Panc1 (cell line): ENCODE data around the gene STIL. TPM values are rescaled to one million over a fixed set of nuclear protein-coding genes. Genes with fewer than 3 reads are reported as not detected.

Experiments
- ATAC-seq: fragments of 200-7000 bp; cut with Tn5 transposase; 2 replicates; pipeline ENCODE4 v1.9.1; 2020; ENCODE audit warnings: mild to moderate bottlenecking, moderate library complexity
- BruUV-seq: library from RNA; stranded (reverse); fragments of 400-500 nt; replicated peaks from 2 replicates; lab custom pipeline; 2021; lab: Mats Ljungman, UMichigan
- CTCF ChIA-PET: fragments of 300-600 bp; sonication (Branson Sonifier 250); formaldehyde crosslinking; loops from one replicate; lab custom pipeline; 2022; ENCODE audit warnings: antibody characterized with exemption; lab: Charles Lee
- POLR2A ChIA-PET: fragments of 300-600 bp; sonication (Branson Sonifier 250); formaldehyde crosslinking; loops from one replicate; lab custom pipeline; 2022; ENCODE audit warnings: antibody characterized with exemption; lab: Charles Lee
- DNase-seq: peaks from one replicate; pipeline ENCODE4 v3.0.0-alpha.2; 2010; ENCODE audit warnings: low read depth, low spot score
- H3K27ac ChIP-seq: 2 replicates; pipeline ENCODE4 v1.5.1; 2011; ENCODE audit warnings: mild to moderate bottlenecking, low read length, inconsistent platforms
- H3K27me3 ChIP-seq: fragments of 200-500 bp; sonication (Bioruptor generic); 2 replicates; pipeline ENCODE4 v1.6.0; 2014; ENCODE audit warnings: low read length, inconsistent platforms; ENCODE audit not compliant: control insufficient read depth, insufficient read depth
- H3K36me3 ChIP-seq: fragments of 200-500 bp; sonication (Bioruptor generic); 2 replicates; pipeline ENCODE4 v1.5.1; 2014; ENCODE audit warnings: inconsistent platforms, mild to moderate bottlenecking, low read length, moderate library complexity; ENCODE audit not compliant: control insufficient read depth, insufficient read depth
- H3K4me1 ChIP-seq: 2 replicates; pipeline ENCODE4 v1.5.1; 2011; ENCODE audit warnings: inconsistent platforms, mild to moderate bottlenecking, low read length, moderate library complexity; ENCODE audit not compliant: control insufficient read depth, insufficient read depth
- H3K4me3 ChIP-seq, 2 experiments: 2 replicates each; pipeline ENCODE4 v1.5.1; 2011 to 2012; ENCODE audit warnings: low read depth in 2 of 2, low read length in 2 of 2, mild to moderate bottlenecking in 2 of 2, inconsistent platforms in 1 of 2, moderate library complexity in 1 of 2
- H3K9me3 ChIP-seq: fragments of 200-500 bp; sonication (Bioruptor generic); 2 replicates; pipeline ENCODE4 v1.5.1; 2014; ENCODE audit warnings: low read depth, mild to moderate bottlenecking, inconsistent platforms, low read length, moderate library complexity; ENCODE audit not compliant: control insufficient read depth, insufficient read depth
- POLR2AphosphoS5 ChIP-seq: IDR thresholded peaks from 2 replicates; pipeline ENCODE4 v1.6.1; 2012; ENCODE audit warnings: mild to moderate bottlenecking, low read depth, low read length, moderate library complexity
- REST ChIP-seq, 2 experiments: IDR thresholded peaks; 2 replicates each; pipeline ENCODE4 v1.6.1; 2011 to 2012; ENCODE audit warnings: low read depth in 2 of 2, control low read depth in 1 of 2, low read length in 1 of 2, mild to moderate bottlenecking in 1 of 2, moderate library complexity in 1 of 2; ENCODE audit not compliant: insufficient read depth in 1 of 2
- SIN3A ChIP-seq: IDR thresholded peaks from 2 replicates; pipeline ENCODE4 v1.6.1; 2012; ENCODE audit warnings: low read depth, mild to moderate bottlenecking, low read length, moderate library complexity, borderline replicate concordance; ENCODE audit not compliant: insufficient read depth
- TCF7L2 ChIP-seq: IDR thresholded peaks from 2 replicates; pipeline ENCODE4 v1.6.1; 2011; ENCODE audit warnings: mild to moderate bottlenecking, low read depth, low read length, inconsistent platforms
- in situ Hi-C: cut with HindIII; loops from 2 replicates; pipeline ENCODE4 v1.10.0; 2016; ENCODE audit warnings: low sequenced_read_pairs, low pct_unique_long_range_greater_than_20kb
- intact Hi-C: fragments of 100-400 bp; cut with micrococcal nuclease; formaldehyde crosslinking; loops from one replicate; pipeline ENCODE4 v1.10.0; 2022; ENCODE audit not compliant: unreplicated experiment
- total RNA-seq: library from RNA; stranded (reverse); gene quantifications from one replicate; pipeline ENCODE4 v1.2.1, GENCODE V29; 2021; ENCODE audit not compliant: unreplicated experiment
- TF ChIP-seq, protein P1 (sequence below): fragments of 450-650 bp; IDR thresholded peaks from 2 replicates; pipeline ENCODE4 v1.5.1; 2017; ENCODE audit warnings: mild to moderate bottlenecking

Gene STIL
- total RNA-seq, 1 experiment from 2014 or later = 31.6 TPM

DNA sequence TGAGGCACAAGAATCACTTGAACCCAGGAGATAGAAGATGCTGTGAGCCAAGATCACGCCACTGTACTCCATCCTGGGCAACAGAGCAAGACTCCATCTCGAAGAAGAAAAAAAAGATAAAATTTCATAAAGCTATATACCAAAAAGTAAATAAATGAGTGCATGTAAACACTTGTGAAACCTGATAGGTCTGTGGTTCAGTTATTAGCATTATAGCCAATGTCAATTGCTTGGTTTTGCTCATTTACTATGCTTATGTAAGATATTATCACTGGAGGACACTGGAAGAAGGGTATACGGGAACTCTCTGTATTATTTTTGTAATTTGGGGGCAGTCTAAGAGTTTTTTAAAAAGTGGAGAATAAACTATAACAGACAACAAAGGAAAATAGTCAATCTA lies 64.2 kb downstream of the STIL start:
- DNase-seq = no peak
- H3K36me3 ChIP-seq = peaks cover 6% of the 10 kb centered on the region; the same call in 1 of the 2 replicates
- H3K27me3 ChIP-seq = no peaks in the 10 kb centered on the region
- H3K27ac ChIP-seq = no peak overlapping the region
- no peak for ATAC-seq
- in situ Hi-C loops (no loop called here), intact Hi-C loops (no loop called here)
- ChIA-PET POLR2A (interaction anchor here (0.6 kb wide), 1 partner anchor 1867 kb away, joined by 4 read pairs; no protein-coding TSS in a partner anchor), CTCF (no interaction called here)
- no peaks in the 10 kb centered on the region for H3K4me1 ChIP-seq
- H3K9me3 ChIP-seq = no peaks in the 10 kb centered on the region
- no peak for TF ChIP-seq SIN3A
- TF ChIP-seq POLR2AphosphoS5 = no peak
- TF ChIP-seq REST (IDR thresholded peaks at IDR 0.05; ENCODE audit: insufficient read depth in 1 of 2, low read depth in 2 of 2, low read length in 1 of 2) = no peak
- no peak for TF ChIP-seq TCF7L2
- TF ChIP-seq, protein P1, sequence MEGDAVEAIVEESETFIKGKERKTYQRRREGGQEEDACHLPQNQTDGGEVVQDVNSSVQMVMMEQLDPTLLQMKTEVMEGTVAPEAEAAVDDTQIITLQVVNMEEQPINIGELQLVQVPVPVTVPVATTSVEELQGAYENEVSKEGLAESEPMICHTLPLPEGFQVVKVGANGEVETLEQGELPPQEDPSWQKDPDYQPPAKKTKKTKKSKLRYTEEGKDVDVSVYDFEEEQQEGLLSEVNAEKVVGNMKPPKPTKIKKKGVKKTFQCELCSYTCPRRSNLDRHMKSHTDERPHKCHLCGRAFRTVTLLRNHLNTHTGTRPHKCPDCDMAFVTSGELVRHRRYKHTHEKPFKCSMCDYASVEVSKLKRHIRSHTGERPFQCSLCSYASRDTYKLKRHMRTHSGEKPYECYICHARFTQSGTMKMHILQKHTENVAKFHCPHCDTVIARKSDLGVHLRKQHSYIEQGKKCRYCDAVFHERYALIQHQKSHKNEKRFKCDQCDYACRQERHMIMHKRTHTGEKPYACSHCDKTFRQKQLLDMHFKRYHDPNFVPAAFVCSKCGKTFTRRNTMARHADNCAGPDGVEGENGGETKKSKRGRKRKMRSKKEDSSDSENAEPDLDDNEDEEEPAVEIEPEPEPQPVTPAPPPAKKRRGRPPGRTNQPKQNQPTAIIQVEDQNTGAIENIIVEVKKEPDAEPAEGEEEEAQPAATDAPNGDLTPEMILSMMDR = no peak
- no peak overlapping the region for H3K4me3 ChIP-seq
- BruUV-seq = no TSS peak

- POLR2A ChIA-PET = no interaction called here
- ATAC-seq = no peak
These were observed 69.5 kb downstream of the STIL start for GRCh38 chr1:47244339-47244862.

More at GRCh38 chr1:47244339-47244862, 69.5 kb downstream of the STIL start:
- no TSS peak for BruUV-seq
- Histone ChIP-seq H3K9me3 (no peaks in the 10 kb centered on the region), H3K36me3 (no peaks in the 10 kb centered on the region), H3K27me3 (no peaks in the 10 kb centered on the region), H3K4me3 (no peak overlapping the region), H3K27ac (no peak overlapping the region), H3K4me1 (no peaks in the 10 kb centered on the region)
- intact Hi-C loops (no loop called here), in situ Hi-C loops (no loop called here)
- TF ChIP-seq SIN3A = no peak
- no peak for TF ChIP-seq TCF7L2
- TF ChIP-seq POLR2AphosphoS5 = no peak
- no peak for TF ChIP-seq REST (IDR thresholded peaks at IDR 0.05; ENCODE audit: insufficient read depth in 1 of 2, low read depth in 2 of 2, low read length in 1 of 2)
- TF ChIP-seq, protein P1 = no peak
- no peak for DNase-seq
- CTCF ChIA-PET = no interaction called here
